DMS53 treated with DMSO at 0.1 percent for 48 hours (cell line): ENCODE results near the gene C21orf91.

ENCODE experiments used
- DNase-seq: peaks from one replicate; lab custom pipeline; 2025; ENCODE audit not compliant: unreplicated experiment; lab: John Stamatoyannopoulos, UW

C21orf91 gene

DNA sequence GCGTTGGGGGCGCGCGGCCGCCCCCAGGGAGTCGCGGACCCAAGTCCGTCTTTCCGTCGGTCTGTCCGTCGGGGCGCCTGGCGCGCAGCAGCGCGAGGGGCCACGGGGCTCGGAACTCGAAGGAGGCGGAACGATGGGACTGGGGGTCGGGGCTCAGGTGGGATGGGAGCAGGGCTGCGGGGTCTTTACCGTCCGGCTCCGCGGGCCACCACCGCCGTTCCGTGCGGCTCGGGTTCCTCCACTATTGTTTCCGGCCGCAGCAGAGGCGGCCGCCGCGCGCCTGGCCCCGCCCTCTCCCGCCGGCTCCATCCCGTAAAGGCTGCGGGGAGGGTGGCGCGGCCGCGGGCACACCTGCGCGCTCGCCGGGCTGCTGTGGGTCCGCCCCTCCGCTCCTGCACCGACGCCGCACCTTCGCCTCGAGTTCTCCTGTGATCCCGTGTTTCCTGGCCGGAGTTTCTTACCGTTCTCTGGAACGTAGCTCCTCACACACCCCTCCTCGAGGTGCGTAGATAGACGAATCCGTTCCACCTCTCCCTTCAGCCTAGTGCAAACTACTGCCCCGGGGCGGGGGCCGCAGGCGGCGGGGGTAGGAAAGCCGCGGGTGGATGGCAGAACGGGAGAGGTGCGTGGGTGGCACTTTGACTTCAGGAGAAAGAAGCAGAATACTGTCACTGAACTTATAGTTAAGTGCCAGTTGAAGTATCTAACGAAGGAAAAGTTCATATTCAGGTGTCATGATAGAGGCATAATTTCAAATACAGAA is at the start of gene C21orf91:
Gene C21orf91 (minus strand): TSS at position 243 of the 763 bp plus-strand sequence. CDS start 1,038 bp downstream, outside the sequence.
- peak; percentile 76 for DNase-seq

- no peak for DNase-seq
Measured at GRCh38 chr21:17866590-17866989, 47.4 kb upstream of the C21orf91 start.

DNA sequence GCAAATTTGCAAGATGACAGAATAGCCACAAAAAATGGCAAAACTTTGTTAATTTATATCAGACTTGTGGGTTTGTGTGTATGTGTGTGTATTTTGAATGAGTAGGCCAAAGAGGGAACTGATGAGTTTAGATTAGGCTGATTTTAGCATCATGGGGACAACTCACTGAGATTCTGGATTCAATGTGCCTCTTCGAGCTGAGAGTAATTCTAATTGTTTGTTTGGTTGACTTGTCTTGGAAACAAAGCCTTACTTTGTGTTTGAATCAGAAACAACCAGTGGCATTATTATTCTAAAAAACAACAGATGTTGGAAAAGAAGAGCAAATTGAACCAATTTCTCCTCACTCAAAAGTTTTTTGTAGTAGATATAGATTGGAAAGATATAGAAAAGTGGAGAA is 40.5 kb upstream of the C21orf91 start:
- DNase-seq, result no peak

DNA sequence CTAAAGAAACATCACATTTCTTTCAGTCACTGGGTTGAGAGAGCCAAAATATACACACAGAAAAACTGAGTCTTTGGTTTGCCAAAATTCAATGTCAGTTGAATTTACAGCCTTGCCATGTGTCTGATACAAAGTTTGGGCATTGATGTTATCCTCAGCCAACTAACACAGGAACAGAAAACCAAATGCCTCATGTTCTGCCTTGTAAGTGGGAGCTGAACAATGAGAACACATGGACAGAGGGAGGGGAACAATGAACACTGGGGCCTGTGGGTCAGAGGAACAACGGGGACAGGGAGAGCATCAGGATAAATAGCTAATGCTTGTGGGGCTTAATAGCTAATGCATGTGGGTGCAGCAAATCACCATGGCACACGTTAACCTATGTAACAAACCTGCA is 39.6 kb upstream of the C21orf91 start:
- DNase-seq, result no peak

- no peak for DNase-seq
Measured at GRCh38 chr21:17854745-17855144, 35.6 kb upstream of the C21orf91 start.

GRCh38 chr21:17853393-17854275 is 34.5 kb upstream of the C21orf91 start:
- no peak for DNase-seq

DNA sequence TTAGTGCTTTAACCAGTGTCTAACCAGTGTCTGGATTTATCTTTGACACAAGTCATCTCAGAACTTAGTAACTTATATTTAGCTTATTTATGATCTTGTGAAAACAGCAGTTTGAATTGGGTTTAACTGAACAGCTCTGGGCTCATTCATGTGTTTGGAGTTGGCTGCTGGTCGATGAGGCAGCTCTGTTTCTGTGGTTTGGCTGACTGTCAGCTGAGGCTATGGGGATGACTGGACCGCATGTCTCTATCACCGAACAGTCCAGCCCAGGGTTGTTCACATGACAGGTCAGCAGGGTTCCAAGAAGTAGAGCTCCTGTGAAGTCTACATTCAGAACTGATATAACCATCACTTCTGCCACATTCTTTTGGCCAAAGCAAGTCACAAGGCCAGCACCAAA is 29.1 kb upstream of the C21orf91 start:
- DNase-seq, result no peak

DNA sequence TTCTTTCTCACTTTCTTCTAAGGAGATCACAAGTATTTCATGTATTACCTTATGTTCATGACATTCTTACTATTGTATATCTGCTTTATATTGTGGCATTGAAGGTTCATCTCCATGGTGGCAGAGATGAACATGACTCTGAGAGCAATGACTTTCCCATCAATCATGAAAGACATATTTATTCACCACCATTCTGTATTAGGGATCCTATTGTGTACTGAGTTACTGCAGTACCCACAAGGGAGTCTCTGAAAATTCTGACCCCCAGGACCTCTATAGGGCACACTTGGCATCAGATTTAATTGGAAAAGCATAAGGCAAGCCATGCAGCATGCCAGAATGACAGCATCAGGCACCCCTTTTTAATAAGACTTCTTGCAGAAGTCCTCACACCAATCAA is 21.9 kb upstream of the C21orf91 start:
- DNase-seq, result no peak

DNA sequence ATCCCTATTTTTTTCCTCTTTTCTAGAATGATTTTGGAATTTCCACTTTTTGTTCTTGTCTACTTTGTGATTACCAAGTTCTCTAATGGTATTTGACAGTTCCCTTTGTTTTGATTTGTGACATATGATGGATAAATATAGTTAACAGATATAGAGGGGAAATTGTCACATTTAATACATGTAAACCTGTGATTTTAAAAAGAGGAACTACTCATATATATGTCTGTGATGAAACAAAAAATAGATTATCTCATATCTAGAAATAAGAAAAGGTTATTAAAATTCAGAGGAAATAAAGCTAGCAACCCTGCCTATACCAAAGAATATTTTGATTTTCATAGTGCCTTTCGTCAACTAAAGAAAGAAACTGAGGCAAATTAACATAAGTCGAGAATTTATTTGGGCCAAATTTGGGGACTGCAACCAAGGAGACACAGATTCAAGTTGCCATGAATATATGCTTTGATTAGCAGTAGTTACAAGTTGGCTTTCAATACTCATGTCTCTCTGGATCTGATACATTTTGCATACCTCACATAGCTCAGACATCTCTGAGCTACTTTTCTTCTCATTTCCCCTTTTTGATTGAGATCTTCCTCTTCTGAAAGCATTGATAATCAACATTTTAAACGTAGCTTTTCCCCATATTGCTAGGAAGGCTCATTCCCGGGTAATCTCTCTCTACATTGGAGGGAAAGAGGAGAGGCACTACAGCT is 15.6 kb upstream of the C21orf91 start:
- no peak for DNase-seq

DNA sequence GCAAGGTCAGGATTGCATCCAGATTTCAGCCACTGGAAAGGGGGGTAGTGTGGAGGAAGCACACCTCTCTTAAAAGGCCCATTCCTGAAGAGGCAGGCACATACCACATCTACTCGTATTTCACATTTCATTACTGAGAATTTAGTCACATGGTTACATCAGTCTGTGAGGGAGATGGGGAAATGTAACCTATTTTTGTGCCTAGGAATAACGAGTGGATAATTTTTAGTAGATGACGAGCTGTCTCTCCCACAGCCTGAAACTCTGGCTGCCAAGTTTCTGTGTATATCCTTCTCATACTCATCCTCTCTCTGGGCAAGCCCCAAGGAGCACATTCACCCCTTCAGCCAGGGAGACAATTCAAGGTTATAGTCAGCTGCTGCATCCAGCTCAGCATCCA is 10.3 kb upstream of the C21orf91 start:
- DNase-seq, result no peak

DNA sequence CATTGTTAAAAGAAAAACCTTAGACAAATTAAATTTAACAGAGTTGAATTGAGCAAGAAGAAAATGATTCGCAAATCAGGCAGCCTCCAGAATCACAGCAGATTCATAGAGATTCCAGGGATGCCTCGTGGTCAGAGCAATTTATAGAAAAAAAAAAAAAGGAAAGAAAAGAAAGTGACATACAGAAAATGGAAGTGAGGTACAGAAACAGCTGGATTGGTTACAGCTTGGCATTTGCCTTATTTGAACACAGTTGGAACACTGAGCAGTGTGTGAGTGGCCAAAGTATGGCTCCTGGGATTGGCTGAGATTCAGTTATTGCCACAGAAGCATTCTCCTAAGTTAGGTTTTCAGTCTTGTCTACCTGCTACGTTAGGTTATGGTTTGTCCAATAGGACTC is 9.1 kb upstream of the C21orf91 start:
- no peak for DNase-seq

DNA sequence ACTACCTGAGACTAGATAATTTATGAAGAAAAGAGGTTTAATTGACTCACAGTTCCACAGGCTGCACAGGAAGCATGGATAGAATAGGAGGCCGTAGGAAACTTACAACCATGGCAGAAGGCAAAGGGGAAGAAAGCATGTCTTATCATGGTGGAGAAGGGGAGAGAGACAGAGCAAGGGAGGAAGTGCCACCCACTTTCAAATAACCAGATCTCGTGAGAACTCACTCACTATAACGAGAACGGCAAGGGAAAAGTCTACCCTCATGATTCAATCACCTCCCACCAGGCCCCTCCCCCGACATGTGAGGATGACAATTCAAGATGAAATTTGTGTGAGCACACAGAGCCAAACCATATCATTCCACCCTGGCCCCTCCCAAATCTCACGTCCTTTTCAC is 4.7 kb upstream of the C21orf91 start:
- DNase-seq, result no peak

GRCh38 chr21:17821121-17821520 is 2.0 kb upstream of the C21orf91 start:
- no peak for DNase-seq

GRCh38 chr21:17819877-17820229 is 697 bp upstream of the C21orf91 start:
- no peak for DNase-seq

- DNase-seq, result peak; percentile 4
Measured at GRCh38 chr21:17818186-17819113, 706 bp downstream of the C21orf91 start.

DNA sequence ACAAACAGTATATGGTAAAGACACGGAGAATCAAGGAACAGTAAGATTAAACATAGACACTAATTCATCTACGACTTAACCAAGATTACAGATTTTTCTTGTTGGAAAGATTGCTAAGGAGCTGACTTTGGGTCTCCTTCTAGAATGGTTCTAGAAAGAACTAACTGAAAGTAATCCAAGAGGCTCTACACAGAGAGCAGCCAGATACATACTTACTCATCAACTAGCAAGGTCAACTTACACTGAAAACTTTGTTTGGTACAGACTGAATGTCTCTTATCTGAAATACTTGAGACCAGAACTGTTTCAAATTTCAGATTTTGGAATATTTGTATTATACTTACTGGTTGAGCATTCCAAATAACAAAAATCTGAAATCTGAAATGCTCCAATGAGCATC is 5.8 kb downstream of the C21orf91 start:
- DNase-seq, result no peak

DNA sequence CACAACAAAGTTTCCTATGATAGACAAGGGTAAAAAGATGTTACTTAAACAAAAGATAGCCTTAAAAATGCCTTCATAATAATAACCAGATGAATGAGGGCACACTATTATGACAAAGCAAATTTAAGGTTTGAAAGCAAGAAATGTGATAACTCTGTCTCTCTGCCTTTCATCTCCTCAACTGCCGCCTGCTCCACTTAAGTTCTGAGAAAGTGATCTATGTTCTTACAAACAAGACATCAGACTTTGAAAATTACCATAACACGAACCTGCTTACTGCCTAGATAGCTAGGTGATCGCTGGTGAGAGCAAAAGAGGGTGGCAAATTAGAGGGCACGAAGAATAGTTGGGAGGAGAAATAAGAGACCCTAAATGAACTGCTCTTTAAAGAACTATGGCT is 13.2 kb downstream of the C21orf91 start:
- no peak for DNase-seq

GRCh38 chr21:17803536-17803935 is 15.6 kb downstream of the C21orf91 start:
- DNase-seq, result no peak

GRCh38 chr21:17802572-17802971 is 16.6 kb downstream of the C21orf91 start:
- no peak for DNase-seq

DNA sequence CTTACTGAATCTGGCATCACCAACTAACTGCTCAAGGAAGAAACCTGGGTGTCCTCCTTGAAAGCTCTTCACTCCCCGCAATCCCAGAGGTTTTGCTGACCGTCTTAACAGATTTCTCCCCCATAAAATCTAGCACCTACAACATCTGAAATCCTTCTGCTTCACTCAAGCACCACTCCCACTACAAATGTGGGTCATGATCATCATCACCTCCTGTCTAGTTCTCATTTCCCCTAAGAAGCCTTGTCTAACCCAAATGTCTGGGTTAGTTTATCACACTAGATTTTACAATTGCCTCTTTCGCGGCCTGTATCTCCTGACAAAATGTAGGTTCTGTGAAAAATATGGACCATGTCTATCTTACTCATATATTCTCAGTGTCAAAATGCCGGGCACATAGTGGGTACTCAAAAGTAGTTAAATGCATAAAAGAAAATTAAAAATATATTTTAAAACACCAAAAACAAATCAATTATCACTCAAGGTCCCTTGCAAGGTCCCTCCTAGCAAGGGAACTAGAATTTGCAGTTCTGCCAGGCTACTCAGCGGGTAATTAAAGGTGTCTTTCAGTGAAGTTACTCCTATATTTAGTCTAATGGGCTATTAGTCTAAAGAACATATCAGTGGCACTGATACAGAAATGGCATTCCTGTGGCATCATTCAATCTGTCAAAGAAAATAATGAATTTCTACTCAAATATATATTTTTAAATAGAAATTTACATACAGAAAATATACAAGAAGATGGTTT is 19.6 kb downstream of the C21orf91 start:
- no peak for DNase-seq
